Activated CD8-positive, alpha-beta T cell treated with anti-CD3 and anti-CD28 coated beads for 36 hours (primary cell): Measurements from ENCODE around the gene SNCAIP. TPM values are rescaled to one million over a fixed set of nuclear protein-coding genes. Genes with fewer than 3 reads are reported as not detected.

ENCODE experiments used
- ATAC-seq: fragments of 200-7000 bp; cut with Tn5 transposase; one replicate; pipeline ENCODE4 v1.10.0; 2021; ENCODE audit warnings: mild to moderate bottlenecking, moderate library complexity
- CTCF ChIA-PET: fragments of 350-600 bp; sonication (Branson Sonifier 250); formaldehyde crosslinking; loops from one replicate; lab custom pipeline; 2021; ENCODE audit warnings: antibody characterized with exemption; lab: Charles Lee
- POLR2A ChIA-PET: fragments of 350-600 bp; sonication (Branson Sonifier 250); formaldehyde crosslinking; loops from one replicate; lab custom pipeline; 2021; ENCODE audit warnings: antibody characterized with exemption; lab: Charles Lee
- DNase-seq: peaks from one replicate; pipeline ENCODE4 v3.0.0-alpha.2; 2020
- H3K27ac Mint-ChIP-seq: one replicate; pipeline ENCODE4 v1.8.0; 2021; ENCODE audit warnings: mild to moderate bottlenecking, mixed read lengths
- H3K27me3 Mint-ChIP-seq: one replicate; pipeline ENCODE4 v1.8.0; 2021; ENCODE audit warnings: mixed read lengths
- H3K36me3 Mint-ChIP-seq: one replicate; pipeline ENCODE4 v1.8.0; 2021; ENCODE audit warnings: low read depth, mixed read lengths
- H3K4me1 Mint-ChIP-seq: one replicate; pipeline ENCODE4 v1.8.0; 2021; ENCODE audit warnings: low read depth, mixed read lengths
- H3K4me3 Mint-ChIP-seq: one replicate; pipeline ENCODE4 v1.8.0; 2021; ENCODE audit warnings: mild to moderate bottlenecking, moderate library complexity, mixed read lengths
- H3K9me3 Mint-ChIP-seq: one replicate; pipeline ENCODE4 v1.8.0; 2021; ENCODE audit warnings: mixed read lengths
- CTCF ChIP-seq: fragments of 200-600 bp; IDR thresholded peaks from one replicate; pipeline ENCODE4 v1.8.0; 2022; ENCODE audit warnings: antibody characterized with exemption, mild to moderate bottlenecking
- intact Hi-C: fragments of 100-400 bp; cut with micrococcal nuclease; formaldehyde crosslinking; loops from one replicate; pipeline ENCODE4 v1.10.0; 2022
- total RNA-seq, 2 experiments: library from RNA; stranded (reverse); gene quantifications; one replicate each; pipeline ENCODE4 v1.2.3, GENCODE V29; 2021

The SNCAIP gene
- total RNA-seq, 2 experiments from 2014 or later: not detected

DNA sequence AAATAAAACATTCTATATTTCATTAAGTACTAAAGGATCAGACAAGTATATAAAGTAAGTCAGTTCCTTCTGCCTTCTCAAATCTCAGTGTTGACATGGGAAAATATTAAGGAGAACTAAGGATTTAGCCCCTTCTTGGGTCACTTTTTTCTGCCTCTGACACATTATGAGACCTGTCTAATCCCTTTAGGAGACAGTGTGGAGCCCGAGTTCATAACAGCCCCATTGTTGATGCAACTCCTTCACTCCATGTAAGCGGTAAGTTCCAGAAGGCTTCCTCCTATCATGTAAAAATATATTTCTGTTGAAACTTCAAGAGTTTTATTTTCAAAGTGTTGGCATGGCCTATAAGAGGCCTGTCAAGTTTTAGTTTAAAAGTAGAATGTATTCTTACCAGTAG is 152.2 kb downstream of the SNCAIP start:
- Mint-ChIP-seq H3K27ac (no peak overlapping the region), H3K4me1 (no peaks in the 10 kb centered on the region), H3K27me3 (no peaks in the 10 kb centered on the region), H3K4me3 (no peak overlapping the region), H3K36me3 (no peaks in the 10 kb centered on the region), H3K9me3 (no peaks in the 10 kb centered on the region)
- ATAC-seq: no peak
- intact Hi-C loops: no loop called here
- DNase-seq: no peak
- CTCF ChIA-PET: no interaction called here
- no peak for TF ChIP-seq CTCF
- POLR2A ChIA-PET: no interaction called here

- H3K27me3 Mint-ChIP-seq: peaks cover 4% of the 10 kb centered on the region
- H3K36me3 Mint-ChIP-seq: no peaks in the 10 kb centered on the region
- no peak overlapping the region for H3K27ac Mint-ChIP-seq
- intact Hi-C loops: no loop called here
- H3K4me3 Mint-ChIP-seq: no peak overlapping the region
- ATAC-seq (no peak), DNase-seq (no peak)
- H3K9me3 Mint-ChIP-seq: no peaks in the 10 kb centered on the region
- POLR2A ChIA-PET: no interaction called here
- H3K4me1 Mint-ChIP-seq: no peaks in the 10 kb centered on the region
- CTCF ChIA-PET: no interaction called here
- TF ChIP-seq CTCF: no peak
Observed at GRCh38 chr5:122465031-122465577, 153.1 kb downstream of the SNCAIP start.

DNA sequence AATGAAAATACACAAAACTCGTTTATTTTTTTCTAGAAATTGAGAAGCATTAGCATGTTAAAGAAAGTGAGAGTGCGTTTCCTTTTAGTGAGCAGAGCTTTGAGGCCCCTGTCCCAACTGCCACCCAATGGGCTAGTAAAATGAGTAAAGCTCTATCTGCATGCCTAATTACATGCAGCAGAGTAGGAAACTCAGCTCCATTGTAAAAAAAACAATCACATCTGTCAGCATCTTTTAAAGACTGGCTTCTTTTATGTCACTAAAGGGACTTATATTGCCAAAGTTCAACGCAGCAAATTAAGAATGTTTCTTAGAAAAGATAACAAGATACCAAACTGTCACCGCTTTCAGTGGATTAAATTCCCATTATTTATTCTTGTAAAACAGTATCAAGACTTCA is 154.0 kb downstream of the SNCAIP start:
- DNase-seq: no peak
- ChIA-PET CTCF (no interaction called here), POLR2A (interaction anchor here (0.6 kb wide), 1 partner anchor 11 kb away, joined by 3 read pairs; no protein-coding TSS in a partner anchor)
- no peaks in the 10 kb centered on the region for H3K36me3 Mint-ChIP-seq
- no peaks in the 10 kb centered on the region for H3K9me3 Mint-ChIP-seq
- H3K27me3 Mint-ChIP-seq: peaks cover 4% of the 10 kb centered on the region
- H3K4me3 Mint-ChIP-seq: no peak overlapping the region
- ATAC-seq: no peak
- no peak overlapping the region for H3K27ac Mint-ChIP-seq
- TF ChIP-seq CTCF: no peak
- no peaks in the 10 kb centered on the region for H3K4me1 Mint-ChIP-seq
- intact Hi-C loops: no loop called here

DNA sequence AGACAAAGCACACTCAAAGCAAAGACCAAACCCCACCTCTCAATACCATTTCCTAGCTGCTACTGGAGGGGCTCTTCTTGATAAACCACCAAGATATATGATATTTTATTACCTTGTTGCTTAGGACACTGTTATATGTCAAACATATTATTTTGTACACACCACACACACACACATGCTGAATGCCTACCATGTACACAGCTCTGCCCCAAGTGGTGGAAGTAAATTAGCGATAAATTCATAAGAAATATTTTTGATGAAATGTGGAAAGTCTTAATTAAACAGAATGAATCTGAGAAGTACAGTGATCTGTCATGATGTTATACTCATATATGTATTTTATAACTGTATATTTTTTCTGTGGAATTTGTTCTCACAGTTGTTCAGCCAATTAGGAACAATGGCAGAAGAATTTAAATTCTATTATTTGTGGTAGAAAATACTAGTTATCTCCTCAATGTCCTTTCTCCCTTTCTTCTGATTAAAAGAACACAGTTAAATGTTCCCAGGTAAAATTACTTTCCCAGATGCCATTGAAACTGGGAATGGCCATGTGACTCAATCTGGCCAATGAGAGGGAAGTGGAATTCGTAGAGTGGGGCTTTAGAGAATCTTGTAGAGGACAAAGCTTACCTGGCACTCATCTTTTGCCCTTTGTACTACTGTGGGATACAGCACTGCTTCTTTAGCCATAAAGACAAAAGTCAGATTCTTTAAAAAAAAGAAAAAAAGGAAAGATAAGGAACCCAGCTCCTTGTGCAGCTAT is 156.5 kb downstream of the SNCAIP start:
- intact Hi-C loops: no loop called here
- no peak for ATAC-seq
- Mint-ChIP-seq H3K36me3 (no peaks in the 10 kb centered on the region), H3K9me3 (no peaks in the 10 kb centered on the region), H3K4me1 (no peaks in the 10 kb centered on the region), H3K27ac (no peak overlapping the region), H3K27me3 (peaks cover 4% of the 10 kb centered on the region), H3K4me3 (no peak overlapping the region)
- no peak for TF ChIP-seq CTCF
- CTCF ChIA-PET: interaction anchor here (1.5 kb wide), 1 partner anchor 10 kb away, joined by 3 read pairs; no protein-coding TSS in a partner anchor
- POLR2A ChIA-PET: no interaction called here
- DNase-seq: no peak

DNA sequence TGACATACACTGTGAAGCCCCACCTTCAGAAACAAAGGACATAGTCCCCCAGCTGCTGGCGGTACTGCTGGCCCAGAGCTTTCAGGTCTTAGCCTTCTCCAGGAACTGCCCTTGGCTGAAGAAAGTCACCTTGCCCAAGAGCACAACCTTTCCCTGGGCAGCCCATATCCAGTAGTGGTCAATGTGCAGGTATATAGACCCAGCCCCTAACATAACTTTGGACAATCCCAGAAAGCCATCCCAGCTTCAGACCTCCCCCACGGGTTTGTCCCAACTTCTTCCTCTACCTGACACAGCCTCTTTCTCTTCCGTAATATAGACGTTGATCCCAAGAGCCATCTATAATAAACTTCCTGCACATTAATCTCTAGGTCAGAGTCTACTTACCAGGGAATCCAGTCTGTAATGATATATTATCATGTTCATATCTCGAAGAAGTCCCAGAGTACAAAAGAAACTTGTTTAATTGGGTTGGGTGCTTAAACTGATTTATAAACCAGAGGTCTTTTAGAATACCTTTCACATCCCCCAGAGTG is 157.4 kb downstream of the SNCAIP start:
- ChIA-PET CTCF (interaction anchor here (0.7 kb wide), 1 partner anchor 717 kb away, joined by 3 read pairs; no protein-coding TSS in a partner anchor), POLR2A (no interaction called here)
- TF ChIP-seq CTCF: no peak

More for the DNA sequence above, 157.4 kb downstream of the SNCAIP start:
- intact Hi-C loops: no loop called here
- ATAC-seq: no peak
- Mint-ChIP-seq H3K9me3 (no peaks in the 10 kb centered on the region), H3K4me1 (no peaks in the 10 kb centered on the region), H3K27me3 (peaks cover 4% of the 10 kb centered on the region), H3K4me3 (no peak overlapping the region), H3K27ac (no peak overlapping the region), H3K36me3 (no peaks in the 10 kb centered on the region)
- no peak for DNase-seq
